GM12878 (cell line): Measurements from ENCODE around the gene ITGA8. TPM values are rescaled to one million over a fixed set of nuclear protein-coding genes. Genes with fewer than 3 reads are reported as not detected.

ENCODE experiments used
- ATAC-seq: fragments of 200-7000 bp; cut with Tn5 transposase; 3 replicates; pipeline ENCODE4 v1.9.1; 2020; ENCODE audit warnings: mild to moderate bottlenecking, moderate library complexity
- BruUV-seq: library from RNA; stranded (reverse); fragments of 400-500 nt; replicated peaks from 2 replicates; lab custom pipeline; 2021; lab: Mats Ljungman, UMichigan
- CTCF ChIA-PET: fragments of 300-600 bp; sonication (Branson Sonifier 250); formaldehyde crosslinking; extraction: SDS; loops from one replicate; lab custom pipeline; 2021; ENCODE audit warnings: inconsistent platforms; lab: Yijun Ruan, JAX
- POLR2A ChIA-PET: fragments of 350-600 bp; formaldehyde crosslinking; extraction: SDS; loops from one replicate; lab custom pipeline; 2021; ENCODE audit warnings: inconsistent platforms; lab: Charles Lee
- RAD21 ChIA-PET: fragments of 300-600 bp; sonication (Branson Sonifier 250); formaldehyde crosslinking; loops from one replicate; lab custom pipeline; 2023; ENCODE audit warnings: antibody characterized with exemption; ENCODE audit not compliant: unreplicated experiment; lab: Charles Lee
- SMC1A ChIA-PET: fragments of 300-600 bp; sonication (Branson Sonifier 250); formaldehyde crosslinking; loops from one replicate; lab custom pipeline; 2023; ENCODE audit not compliant: unreplicated experiment, uncharacterized antibody; lab: Charles Lee
- DNase-seq: peaks from one replicate; pipeline ENCODE4 v3.0.0-alpha.2; 2011; ENCODE audit warnings: low read depth, low spot score
- FAIRE-seq: peaks from 3 replicates; lab custom pipeline; 2011; peaks lifted over from hg19 to GRCh38; lab: Jason Lieb, UNC
- H2AFZ ChIP-seq: 2 replicates; pipeline ENCODE4 v1.6.0; 2011; ENCODE audit warnings: low read depth, low read length, control low read depth; ENCODE audit not compliant: control insufficient read depth
- H3K27ac ChIP-seq: 2 replicates; pipeline ENCODE4 v1.5.1; 2011; ENCODE audit warnings: control low read depth; ENCODE audit not compliant: control insufficient read depth, insufficient read depth
- H3K27me3 ChIP-seq, 2 experiments: replicated peaks in 1 of 2; 2 replicates each; pipeline versions ENCODE4 v1.6.0 to v1.6.1; 2011; ENCODE audit warnings: low read length in 1 of 2; ENCODE audit not compliant: control insufficient read depth in 2 of 2, insufficient read depth in 2 of 2
- H3K36me3 ChIP-seq, 2 experiments: 2 replicates each; pipeline ENCODE4 v1.5.1; 2011; ENCODE audit warnings: low read length in 1 of 2; ENCODE audit not compliant: control insufficient read depth in 2 of 2, insufficient read depth in 2 of 2
- H3K4me1 ChIP-seq: 2 replicates; pipeline ENCODE4 v1.6.1; 2011; ENCODE audit warnings: mild to moderate bottlenecking, low read length, moderate library complexity, mixed read lengths; ENCODE audit not compliant: control insufficient read depth, insufficient read depth
- H3K4me2 ChIP-seq: 2 replicates; pipeline ENCODE4 v1.6.0; 2011; ENCODE audit warnings: control low read depth; ENCODE audit not compliant: control insufficient read depth, insufficient read depth
- H3K4me3 ChIP-seq: fragments of 200-600 bp; sonication (generic); 2 replicates; pipeline ENCODE4 v1.5.1; 2016
- H3K79me2 ChIP-seq: 2 replicates; pipeline ENCODE4 v1.6.0; 2011; ENCODE audit warnings: low read length; ENCODE audit not compliant: control insufficient read depth, insufficient read depth
- H3K9ac ChIP-seq: 2 replicates; pipeline ENCODE4 v1.8.0; 2011; ENCODE audit warnings: low read length, control low read depth, mixed read lengths; ENCODE audit not compliant: control insufficient read depth, insufficient read depth
- H3K9me3 ChIP-seq: replicated peaks from 3 replicates; pipeline ENCODE4 v1.5.1; 2011; ENCODE audit warnings: mild to moderate bottlenecking, low read length; ENCODE audit not compliant: control insufficient read depth, insufficient read depth
- H4K20me1 ChIP-seq: 2 replicates; pipeline ENCODE4 v1.6.0; 2011; ENCODE audit not compliant: control insufficient read depth, insufficient read depth
- CHD1 ChIP-seq: IDR thresholded peaks from 2 replicates; pipeline ENCODE4 v1.6.1; 2012; ENCODE audit warnings: low read depth, low read length, improper control_type of control experiment
- EP300 ChIP-seq, 2 experiments: fragments of 150-350 bp in 1 of 2; IDR thresholded peaks; 2 replicates each; pipeline ENCODE4 v1.6.1; 2011 to 2012; ENCODE audit warnings: low read depth in 2 of 2, low read length in 2 of 2, borderline replicate concordance in 1 of 2, improper control_type of control experiment in 1 of 2, inconsistent platforms in 1 of 2; ENCODE audit not compliant: control insufficient read depth in 1 of 2
- GABPA ChIP-seq: IDR thresholded peaks from 2 replicates; pipeline ENCODE4 v1.6.1; 2014; ENCODE audit warnings: antibody characterized with exemption, low read depth, mild to moderate bottlenecking, inconsistent platforms
- MXI1 ChIP-seq: fragments of 150-350 bp; IDR thresholded peaks from 2 replicates; pipeline ENCODE4 v1.6.1; 2011; ENCODE audit warnings: low read depth, mild to moderate bottlenecking, inconsistent platforms, low read length, improper control_type of control experiment
- NR2F1 ChIP-seq: fragments of 450-650 bp; conservative IDR thresholded peaks from 2 replicates; pipeline ENCODE4 v1.6.1; 2017; ENCODE audit warnings: mild to moderate bottlenecking
- POU2F2 ChIP-seq: IDR thresholded peaks from 3 replicates; pipeline ENCODE4 v1.6.1; 2011; ENCODE audit warnings: low read depth, mild to moderate bottlenecking, low read length, borderline replicate concordance
- RB1 ChIP-seq: fragments of 450-650 bp; formaldehyde crosslinking; IDR thresholded peaks from 2 replicates; pipeline ENCODE4 v1.6.1; 2017; ENCODE audit warnings: mild to moderate bottlenecking, borderline replicate concordance
- SREBF2 ChIP-seq: IDR thresholded peaks from 2 replicates; pipeline ENCODE4 v1.6.1; 2012; ENCODE audit warnings: mild to moderate bottlenecking, low read length
- WGBS: methylation state at CpG from one replicate; pipeline ENCODE4 v1.1.6; 2016; ENCODE audit warnings: low lambda C conversion rate; ENCODE audit not compliant: insufficient replicate concordance, insufficient coverage; ENCODE audit errors: missing lambda C conversion rate; 5-methylcytosine and 5-hydroxymethylcytosine counted together
- in situ Hi-C: fragments of 300-500 bp; cut with MboI; formaldehyde crosslinking; loops from 9 replicates; pipeline ENCODE4 v1.14.3; 2018; ENCODE audit warnings: mixed read lengths
- intact Hi-C: fragments of 100-400 bp; cut with micrococcal nuclease; formaldehyde crosslinking; loops from one replicate; pipeline ENCODE4 v1.14.2; 2022; ENCODE audit not compliant: unreplicated experiment
- polyA plus RNA-seq, 11 experiments: library from polyadenylated mRNA; depleted of rRNA in 4 of 11; unstranded in 6 of 11; stranded (reverse) in 5 of 11; fragments of >200 nt; fragmentation: Nextera tagmentation in 4 of 11; fragmentation: Illumina TruSeq in 1 of 11; extraction: Ambion mirVana in 4 of 11; extraction: Trizol in 1 of 11; gene quantifications; 1 replicate in 1 of 11; 2 replicates in 10 of 11; pipeline versions ENCODE4 v1.2.1 to v1.2.3, GENCODE V29; 2011 to 2016; ENCODE audit warnings: inconsistent platforms in 2 of 11, missing spikeins in 2 of 11, low read depth in 1 of 11
- total RNA-seq, 4 experiments: library from RNA; depleted of rRNA in 3 of 4; stranded (reverse); fragments of >200 nt in 3 of 4; fragmentation: Illumina TruSeq in 1 of 4; extraction: Trizol in 1 of 4; gene quantifications; 2 replicates each; pipeline versions ENCODE4 v1.2.1 to v1.2.3, GENCODE V29; 2013 to 2021
- TF ChIP-seq, protein P1 (sequence below): fragments of 450-650 bp; IDR thresholded peaks from 2 replicates; pipeline ENCODE4 v1.6.1; 2018; ENCODE audit warnings: borderline replicate concordance, mild to moderate bottlenecking; ENCODE audit not compliant: partially characterized antibody
- TF ChIP-seq, protein P2 (sequence below): fragments of 450-650 bp; IDR thresholded peaks from 2 replicates; pipeline ENCODE4 v1.6.1; 2017; ENCODE audit warnings: mild to moderate bottlenecking, low read depth, inconsistent platforms; ENCODE audit not compliant: poor library complexity, severe bottlenecking
- TF ChIP-seq, protein P3 (sequence below): fragments of 450-650 bp; IDR thresholded peaks from 2 replicates; pipeline ENCODE4 v1.6.1; 2017; ENCODE audit warnings: mild to moderate bottlenecking, moderate library complexity

Gene ITGA8
- total and polyA plus RNA-seq, 10 of the 15 experiments (the other 5 are each of a cell fraction or from before 2014, with no cell fraction given): 0.03 TPM; not detected in 9

DNA sequence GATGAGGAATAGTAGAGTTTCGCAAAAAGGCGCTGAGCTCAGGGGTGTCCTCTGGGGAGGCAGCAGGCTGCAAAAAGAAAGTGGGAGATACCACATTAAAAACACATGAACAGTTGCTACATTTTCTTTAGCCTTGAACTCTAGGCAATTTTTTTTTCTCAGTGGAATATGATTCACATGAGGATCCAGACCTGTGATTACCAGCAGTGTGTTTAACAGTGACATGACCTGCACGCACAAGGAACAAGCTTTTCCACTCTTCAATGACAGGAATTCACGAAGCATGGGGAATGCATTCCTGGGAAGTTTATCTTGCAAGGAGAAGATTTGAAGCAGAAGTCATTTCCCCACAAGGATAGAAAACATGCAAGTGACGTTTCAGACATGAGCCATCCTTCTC, 161.6 kb downstream of the ITGA8 start:
- BruUV-seq: no TSS peak
- intact Hi-C loops: no loop called here
- ChIA-PET RAD21 (no interaction called here), SMC1A (no interaction called here), POLR2A (no interaction called here), CTCF (no interaction called here)
- Histone ChIP-seq H3K4me3 (no peak overlapping the region), H3K9me3 (no peaks in the 10 kb centered on the region), H4K20me1 (no peaks in the 10 kb centered on the region), H2AFZ (no peak overlapping the region), H3K27ac (no peak overlapping the region), H3K36me3 (no peaks in the 10 kb centered on the region), H3K4me2 (no peak overlapping the region), H3K79me2 (no peaks in the 10 kb centered on the region), H3K9ac (no peak overlapping the region), H3K4me1 (no peaks in the 10 kb centered on the region), H3K27me3 (no peaks in the 10 kb centered on the region)
- DNase-seq: no peak
- 40% methylated on average over 5 of the region's 5 CpGs for WGBS
- in situ Hi-C loops: no loop called here
- FAIRE-seq: no peak
- TF ChIP-seq NR2F1 (no peak), POU2F2 (no peak), RB1 (no peak), EP300 (IDR thresholded peaks at IDR 0.05; ENCODE audit: borderline replicate concordance in 1 of 2, control insufficient read depth in 1 of 2, low read depth in 2 of 2, low read length in 2 of 2) (no peak), CHD1 (no peak), SREBF2 (no peak), GABPA (no peak), MXI1 (no peak)
- TF ChIP-seq, protein P1, sequence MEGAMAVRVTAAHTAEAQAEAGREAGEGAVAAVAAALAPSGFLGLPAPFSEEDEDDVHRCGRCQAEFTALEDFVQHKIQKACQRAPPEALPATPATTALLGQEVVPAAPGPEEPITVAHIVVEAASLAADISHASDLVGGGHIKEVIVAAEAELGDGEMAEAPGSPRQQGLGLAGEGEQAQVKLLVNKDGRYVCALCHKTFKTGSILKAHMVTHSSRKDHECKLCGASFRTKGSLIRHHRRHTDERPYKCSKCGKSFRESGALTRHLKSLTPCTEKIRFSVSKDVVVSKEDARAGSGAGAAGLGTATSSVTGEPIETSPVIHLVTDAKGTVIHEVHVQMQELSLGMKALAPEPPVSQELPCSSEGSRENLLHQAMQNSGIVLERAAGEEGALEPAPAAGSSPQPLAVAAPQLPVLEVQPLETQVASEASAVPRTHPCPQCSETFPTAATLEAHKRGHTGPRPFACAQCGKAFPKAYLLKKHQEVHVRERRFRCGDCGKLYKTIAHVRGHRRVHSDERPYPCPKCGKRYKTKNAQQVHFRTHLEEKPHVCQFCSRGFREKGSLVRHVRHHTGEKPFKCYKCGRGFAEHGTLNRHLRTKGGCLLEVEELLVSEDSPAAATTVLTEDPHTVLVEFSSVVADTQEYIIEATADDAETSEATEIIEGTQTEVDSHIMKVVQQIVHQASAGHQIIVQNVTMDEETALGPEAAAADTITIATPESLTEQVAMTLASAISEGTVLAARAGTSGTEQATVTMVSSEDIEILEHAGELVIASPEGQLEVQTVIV: no peak
- TF ChIP-seq, protein P2, sequence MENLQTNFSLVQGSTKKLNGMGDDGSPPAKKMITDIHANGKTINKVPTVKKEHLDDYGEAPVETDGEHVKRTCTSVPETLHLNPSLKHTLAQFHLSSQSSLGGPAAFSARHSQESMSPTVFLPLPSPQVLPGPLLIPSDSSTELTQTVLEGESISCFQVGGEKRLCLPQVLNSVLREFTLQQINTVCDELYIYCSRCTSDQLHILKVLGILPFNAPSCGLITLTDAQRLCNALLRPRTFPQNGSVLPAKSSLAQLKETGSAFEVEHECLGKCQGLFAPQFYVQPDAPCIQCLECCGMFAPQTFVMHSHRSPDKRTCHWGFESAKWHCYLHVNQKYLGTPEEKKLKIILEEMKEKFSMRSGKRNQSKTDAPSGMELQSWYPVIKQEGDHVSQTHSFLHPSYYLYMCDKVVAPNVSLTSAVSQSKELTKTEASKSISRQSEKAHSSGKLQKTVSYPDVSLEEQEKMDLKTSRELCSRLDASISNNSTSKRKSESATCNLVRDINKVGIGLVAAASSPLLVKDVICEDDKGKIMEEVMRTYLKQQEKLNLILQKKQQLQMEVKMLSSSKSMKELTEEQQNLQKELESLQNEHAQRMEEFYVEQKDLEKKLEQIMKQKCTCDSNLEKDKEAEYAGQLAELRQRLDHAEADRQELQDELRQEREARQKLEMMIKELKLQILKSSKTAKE: no peak
- TF ChIP-seq, protein P3, sequence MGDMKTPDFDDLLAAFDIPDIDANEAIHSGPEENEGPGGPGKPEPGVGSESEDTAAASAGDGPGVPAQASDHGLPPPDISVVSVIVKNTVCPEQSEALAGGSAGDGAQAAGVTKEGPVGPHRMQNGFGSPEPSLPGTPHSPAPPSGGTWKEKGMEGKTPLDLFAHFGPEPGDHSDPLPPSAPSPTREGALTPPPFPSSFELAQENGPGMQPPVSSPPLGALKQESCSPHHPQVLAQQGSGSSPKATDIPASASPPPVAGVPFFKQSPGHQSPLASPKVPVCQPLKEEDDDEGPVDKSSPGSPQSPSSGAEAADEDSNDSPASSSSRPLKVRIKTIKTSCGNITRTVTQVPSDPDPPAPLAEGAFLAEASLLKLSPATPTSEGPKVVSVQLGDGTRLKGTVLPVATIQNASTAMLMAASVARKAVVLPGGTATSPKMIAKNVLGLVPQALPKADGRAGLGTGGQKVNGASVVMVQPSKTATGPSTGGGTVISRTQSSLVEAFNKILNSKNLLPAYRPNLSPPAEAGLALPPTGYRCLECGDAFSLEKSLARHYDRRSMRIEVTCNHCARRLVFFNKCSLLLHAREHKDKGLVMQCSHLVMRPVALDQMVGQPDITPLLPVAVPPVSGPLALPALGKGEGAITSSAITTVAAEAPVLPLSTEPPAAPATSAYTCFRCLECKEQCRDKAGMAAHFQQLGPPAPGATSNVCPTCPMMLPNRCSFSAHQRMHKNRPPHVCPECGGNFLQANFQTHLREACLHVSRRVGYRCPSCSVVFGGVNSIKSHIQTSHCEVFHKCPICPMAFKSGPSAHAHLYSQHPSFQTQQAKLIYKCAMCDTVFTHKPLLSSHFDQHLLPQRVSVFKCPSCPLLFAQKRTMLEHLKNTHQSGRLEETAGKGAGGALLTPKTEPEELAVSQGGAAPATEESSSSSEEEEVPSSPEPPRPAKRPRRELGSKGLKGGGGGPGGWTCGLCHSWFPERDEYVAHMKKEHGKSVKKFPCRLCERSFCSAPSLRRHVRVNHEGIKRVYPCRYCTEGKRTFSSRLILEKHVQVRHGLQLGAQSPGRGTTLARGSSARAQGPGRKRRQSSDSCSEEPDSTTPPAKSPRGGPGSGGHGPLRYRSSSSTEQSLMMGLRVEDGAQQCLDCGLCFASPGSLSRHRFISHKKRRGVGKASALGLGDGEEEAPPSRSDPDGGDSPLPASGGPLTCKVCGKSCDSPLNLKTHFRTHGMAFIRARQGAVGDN: no peak
- no peak for ATAC-seq
